H1 (cell line): ENCODE data around the gene LRBA.

Experiments
- HDAC2 ChIP-seq, 2 experiments: fragments of 300-600 bp in 1 of 2; sonication (generic) in 1 of 2; IDR thresholded peaks; 2 replicates each; pipeline ENCODE4 v1.6.1; 2011 to 2012; ENCODE audit warnings: low read depth in 2 of 2, low read length in 2 of 2, mild to moderate bottlenecking in 2 of 2, moderate library complexity in 2 of 2, borderline replicate concordance in 1 of 2, inconsistent platforms in 1 of 2
- POLR2A ChIP-seq, 2 experiments: IDR thresholded peaks; 1 replicate in 1 of 2; 2 replicates in 1 of 2; pipeline ENCODE4 v1.6.1; 2011; ENCODE audit warnings: low read depth in 2 of 2, low read length in 2 of 2, mild to moderate bottlenecking in 2 of 2; ENCODE audit errors: control extremely low read depth in 1 of 2
- SIN3A ChIP-seq, 2 experiments: IDR thresholded peaks in 1 of 2; conservative IDR thresholded peaks in 1 of 2; 2 replicates each; pipeline ENCODE4 v1.6.1; 2011 to 2012; ENCODE audit warnings: low read length in 2 of 2, improper control_type of control experiment in 1 of 2, low read depth in 1 of 2, mild to moderate bottlenecking in 1 of 2
- SP1 ChIP-seq: IDR thresholded peaks from 2 replicates; pipeline ENCODE4 v1.6.1; 2011; ENCODE audit warnings: low read depth, low read length

- no peak for TF ChIP-seq SIN3A (conservative IDR thresholded peaks at IDR 0.05 in 1 of 2, IDR thresholded peaks at IDR 0.05 in 1 of 2; ENCODE audit: low read depth in 1 of 2, low read length in 2 of 2)
- no peak for TF ChIP-seq POLR2A (IDR thresholded peaks at IDR 0.05; ENCODE audit: control extremely low read depth in 1 of 2, low read depth in 2 of 2, low read length in 2 of 2)
- TF ChIP-seq SP1 = no peak
- TF ChIP-seq HDAC2 (IDR thresholded peaks at IDR 0.05; ENCODE audit: borderline replicate concordance in 1 of 2, low read depth in 2 of 2, low read length in 2 of 2) = no peak
Observed at GRCh38 chr4:150327262-150327780, 687.8 kb downstream of the LRBA start.
